Left cardiac atrium (tissue), 4 donors: ENCODE measurements around the gene MUC15. TPM values are rescaled to one million over a fixed set of nuclear protein-coding genes. Genes with fewer than 3 reads are reported as not detected.

Experiments
- ATAC-seq, 2 donors: fragments of 200-7000 bp; cut with Tn5 transposase; one replicate each; pipeline ENCODE4 v1.9.1; 2020; ENCODE audit warnings: mild to moderate bottlenecking in 2 of 2, moderate library complexity in 2 of 2
- DNase-seq: peaks from one replicate; pipeline ENCODE4 v3.0.0-alpha.2; 2020
- intact Hi-C, 2 donors: fragments of 100-400 bp; cut with DNase I; formaldehyde crosslinking; loops; one replicate each; pipeline versions ENCODE4 v1.14.1 to v1.15.1; 2022 to 2023
- total RNA-seq, 2 donors: library from RNA; stranded (reverse); fragmentation: NEBNext Ultra II Directional; extraction: Animal tissue kit (Norgen Biotek cat#: 25700); gene quantifications; one replicate each; pipeline ENCODE4 v1.2.1, GENCODE V29; 2021
- donor health status: DM: no; HTN: yes; CAD: no.
- donor health status: DM: no; HTN: yes; CAD: no; lungs with severe emphysema.
- donor health status: DM: yes; HTN: yes; CAD: no.
- donor health status: Dilated cardiomyopathy.

The MUC15 gene
- total RNA-seq, 2 donors from 2014 or later: not detected

DNA sequence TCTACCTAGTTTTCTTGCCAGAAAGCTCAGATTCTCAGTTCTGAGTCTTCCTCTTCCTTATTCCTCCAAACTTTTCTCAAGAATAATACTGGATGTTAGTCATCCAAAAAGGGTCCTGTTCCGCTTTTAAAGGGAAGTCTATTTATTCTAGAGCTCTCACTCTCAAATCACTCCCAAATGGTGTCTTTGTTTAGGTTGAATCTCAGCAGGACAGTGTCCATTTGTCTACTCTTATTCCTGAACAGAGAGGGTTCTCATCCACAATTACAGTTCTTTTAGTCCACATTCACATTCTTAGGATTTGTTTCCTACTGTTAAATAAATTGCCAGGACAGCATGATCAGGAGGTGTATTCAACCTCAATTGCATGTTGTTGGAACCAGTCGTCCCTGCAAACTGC is 61.3 kb downstream of the MUC15 start:
- intact Hi-C loops: no loop called here
- no peak for ATAC-seq
- DNase-seq: no peak

DNA sequence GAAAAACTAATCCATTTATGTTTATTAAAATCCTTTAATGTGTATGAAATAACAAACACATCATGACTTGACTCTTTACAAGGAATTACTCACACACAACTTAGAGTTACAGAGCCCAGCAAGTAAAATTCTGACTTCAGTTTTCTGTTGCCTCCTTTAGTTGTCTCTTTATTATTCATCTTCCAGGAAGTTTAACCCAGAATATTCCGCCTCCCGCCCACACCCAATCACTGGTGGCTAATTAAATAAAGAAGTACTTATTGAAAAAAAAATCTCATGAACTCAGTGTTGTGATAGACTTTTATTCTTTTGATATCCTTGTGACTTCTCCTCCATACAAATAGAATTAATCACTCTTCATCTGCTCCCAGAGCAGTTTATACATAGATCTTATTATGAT is 61.9 kb downstream of the MUC15 start:
- DNase-seq (no peak), ATAC-seq (no peak)
- intact Hi-C loops: no loop called here

Other genes with a start within 250 kb of the MUC15 start
- gene ANO3, start 240.1 kb downstream of the MUC15 start, total RNA-seq: under 1 TPM; 0.53 to 0.73 TPM
- 1 to 10 TPM in 1 of 2 donors, under 1 TPM in 1; 0.38 to 6.1 TPM for gene SLC5A12, start 149.8 kb upstream of the MUC15 start, total RNA-seq